ENCODE data around the gene TUBB8.
"Not testable (repeated sequence)": the region's sequence is repeated elsewhere in the genome, so short reads cannot be mapped to it uniquely, and the experiment has no call there.

TUBB8 gene

GRCh38 chr10:47864-48263, 1.2 kb downstream of the TUBB8 start:
- not testable (repeated sequence) for DNase-seq (ENCODE audit: low spot score)

- DNase-seq (ENCODE audit: low spot score) = not testable (repeated sequence)
Measured at GRCh38 chr10:13315-13635, 35.8 kb downstream of the TUBB8 start.

GRCh38 chr10:12444-13314, 36.4 kb downstream of the TUBB8 start:
- not testable (repeated sequence) for DNase-seq (ENCODE audit: low spot score)

- not testable (repeated sequence) for DNase-seq (ENCODE audit: low spot score)
Measured at GRCh38 chr10:11260-11659, 37.8 kb downstream of the TUBB8 start.

- not testable (repeated sequence) for DNase-seq (ENCODE audit: low spot score)
Measured at GRCh38 chr10:10261-10971, 38.7 kb downstream of the TUBB8 start.

All from ecto neural progenitor cell (in vitro differentiated cells).